Measurements from ENCODE around the gene EXOC3L1. TPM values are rescaled to one million over a fixed set of nuclear protein-coding genes. Genes with fewer than 3 reads are reported as not detected.

The EXOC3L1 gene
- total RNA-seq, 2 experiments from 2014 or later, result not detected

DNA sequence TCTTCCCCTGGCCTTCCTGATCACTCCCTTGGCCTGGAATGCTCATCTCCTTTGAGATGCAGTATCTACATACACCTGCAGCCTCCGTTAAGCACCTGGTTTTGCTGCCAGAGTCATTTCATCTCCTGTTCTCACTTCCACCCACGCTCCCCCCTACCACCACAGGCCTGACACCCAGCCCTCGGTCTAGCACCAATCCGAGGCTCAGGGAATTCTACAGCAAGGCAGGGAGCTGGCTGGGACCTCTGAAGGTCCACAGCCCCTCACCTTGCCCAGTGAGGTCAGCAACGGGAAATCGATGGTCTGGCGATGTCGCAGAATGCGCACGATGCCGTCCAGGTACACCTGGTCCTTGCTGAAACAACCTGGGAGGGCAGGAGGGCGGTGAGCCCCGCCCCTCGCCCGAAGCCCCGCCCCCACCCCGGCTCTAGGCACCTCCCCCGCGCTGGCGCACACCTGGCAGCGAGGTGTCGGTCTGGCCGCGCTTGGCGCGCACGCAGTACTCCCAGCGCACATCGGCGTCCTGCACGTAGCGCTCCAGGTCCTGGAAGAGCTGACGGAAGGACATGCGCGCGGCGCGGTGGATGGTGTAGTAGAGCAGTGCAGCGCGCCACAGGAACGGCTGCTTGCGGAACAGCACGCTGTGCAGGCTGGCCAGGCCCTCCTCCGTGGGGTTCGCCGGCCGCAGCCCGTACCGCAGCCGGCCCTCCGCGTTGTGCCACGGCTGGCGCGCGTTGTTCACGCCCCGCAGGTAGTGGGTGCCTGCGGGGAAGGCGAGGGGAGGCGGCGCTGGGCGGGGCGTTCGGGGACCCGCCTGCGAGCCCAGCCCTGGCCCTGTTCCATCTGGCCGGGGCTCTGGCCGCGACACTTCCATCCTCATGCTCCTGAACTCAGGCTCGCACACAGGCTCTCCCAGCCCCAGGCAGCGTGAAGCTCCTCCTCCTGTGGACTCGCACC is 11.9 kb downstream of the EXOC3L1 start:
- DNase-seq (ENCODE audit: low spot score), result peak; percentile 53
- Histone ChIP-seq H4K20me1 (ENCODE audit: insufficient read depth, low read length) (no peaks in the 10 kb centered on the region), H2AFZ (ENCODE audit: low read length) (no peak overlapping the region), H3K27ac (ENCODE audit: low read depth, low read length, poor library complexity, severe bottlenecking) (no peak overlapping the region), H3K9me2 (ENCODE audit: insufficient read depth, low read length) (no peaks in the 10 kb centered on the region), H3K36me3 (ENCODE audit: insufficient read depth, low read length) (no peaks in the 10 kb centered on the region), H3K4me3 (ENCODE audit: low read depth, low read length, poor library complexity, severe bottlenecking) (peak overlapping the region; percentile 47), H3K4me2 (ENCODE audit: low read length) (peak overlapping the region; percentile 68), H3K79me2 (ENCODE audit: insufficient read depth, low read depth, low read length) (no peaks in the 10 kb centered on the region), H3K4me1 (ENCODE audit: insufficient read depth, low read length, poor library complexity, severe bottlenecking) (peaks cover 29% of the 10 kb centered on the region), H3K9me3 (ENCODE audit: low read length) (no peaks in the 10 kb centered on the region)
- intact Hi-C loops (cut with micrococcal nuclease; ENCODE audit: unreplicated experiment), result no loop called here
- TF ChIP-seq, protein P1, sequence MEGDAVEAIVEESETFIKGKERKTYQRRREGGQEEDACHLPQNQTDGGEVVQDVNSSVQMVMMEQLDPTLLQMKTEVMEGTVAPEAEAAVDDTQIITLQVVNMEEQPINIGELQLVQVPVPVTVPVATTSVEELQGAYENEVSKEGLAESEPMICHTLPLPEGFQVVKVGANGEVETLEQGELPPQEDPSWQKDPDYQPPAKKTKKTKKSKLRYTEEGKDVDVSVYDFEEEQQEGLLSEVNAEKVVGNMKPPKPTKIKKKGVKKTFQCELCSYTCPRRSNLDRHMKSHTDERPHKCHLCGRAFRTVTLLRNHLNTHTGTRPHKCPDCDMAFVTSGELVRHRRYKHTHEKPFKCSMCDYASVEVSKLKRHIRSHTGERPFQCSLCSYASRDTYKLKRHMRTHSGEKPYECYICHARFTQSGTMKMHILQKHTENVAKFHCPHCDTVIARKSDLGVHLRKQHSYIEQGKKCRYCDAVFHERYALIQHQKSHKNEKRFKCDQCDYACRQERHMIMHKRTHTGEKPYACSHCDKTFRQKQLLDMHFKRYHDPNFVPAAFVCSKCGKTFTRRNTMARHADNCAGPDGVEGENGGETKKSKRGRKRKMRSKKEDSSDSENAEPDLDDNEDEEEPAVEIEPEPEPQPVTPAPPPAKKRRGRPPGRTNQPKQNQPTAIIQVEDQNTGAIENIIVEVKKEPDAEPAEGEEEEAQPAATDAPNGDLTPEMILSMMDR (conservative IDR thresholded peaks at IDR 0.05; ENCODE audit: low read length), result no peak
- no peak for TF ChIP-seq EZH2phosphoT487 (IDR thresholded peaks at IDR 0.05; ENCODE audit: borderline replicate concordance, low read depth, low read length)
- ChIA-PET CTCF (ENCODE audit: unreplicated experiment) (no interaction called here), POLR2A (interaction anchor here (0.6 kb wide), 1 partner anchor 221 kb away, joined by 5 read pairs; no protein-coding TSS in a partner anchor)
- no TSS peak for BruUV-seq (replicated peaks)

DNA sequence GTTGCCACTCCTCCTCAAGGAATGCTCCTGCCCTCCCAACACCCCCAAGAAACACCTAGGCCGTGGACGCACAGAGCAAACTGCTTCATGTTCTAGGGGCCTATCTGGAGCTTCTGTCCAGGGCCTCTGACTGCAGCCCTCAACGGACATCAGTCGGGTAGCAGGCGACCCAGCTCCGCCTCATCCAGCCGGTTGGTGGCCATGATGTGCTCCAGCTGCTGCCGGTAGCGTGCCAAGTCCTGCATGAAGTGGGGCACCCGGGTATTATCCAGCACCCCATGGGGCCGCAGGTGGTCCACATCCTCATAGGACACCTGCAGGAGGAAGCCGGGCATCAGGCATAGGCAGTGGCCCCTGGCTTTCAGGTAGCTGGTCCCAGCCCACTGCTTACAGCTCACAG is 13.3 kb downstream of the EXOC3L1 start:
- BruUV-seq (replicated peaks), result no TSS peak
- intact Hi-C loops (cut with micrococcal nuclease; ENCODE audit: unreplicated experiment), result no loop called here
- Histone ChIP-seq H3K79me2 (ENCODE audit: insufficient read depth, low read depth, low read length) (no peaks in the 10 kb centered on the region), H3K4me2 (ENCODE audit: low read length) (no peak overlapping the region), H3K9me3 (ENCODE audit: low read length) (no peaks in the 10 kb centered on the region), H3K9me2 (ENCODE audit: insufficient read depth, low read length) (no peaks in the 10 kb centered on the region), H3K36me3 (ENCODE audit: insufficient read depth, low read length) (no peaks in the 10 kb centered on the region), H4K20me1 (ENCODE audit: insufficient read depth, low read length) (no peaks in the 10 kb centered on the region), H3K4me3 (ENCODE audit: low read depth, low read length, poor library complexity, severe bottlenecking) (no peak overlapping the region), H2AFZ (ENCODE audit: low read length) (no peak overlapping the region), H3K4me1 (ENCODE audit: insufficient read depth, low read length, poor library complexity, severe bottlenecking) (peaks cover 21% of the 10 kb centered on the region), H3K27ac (ENCODE audit: low read depth, low read length, poor library complexity, severe bottlenecking) (no peak overlapping the region)
- ChIA-PET POLR2A (interaction anchor here (0.5 kb wide), 1 partner anchor 148 kb away, joined by 3 read pairs; no protein-coding TSS in a partner anchor), CTCF (ENCODE audit: unreplicated experiment) (interaction anchor here (0.6 kb wide), 2 partner anchors 8 to 264 kb away, joined by 3 read pairs; no protein-coding TSS in a partner anchor)
- TF ChIP-seq EZH2phosphoT487 (IDR thresholded peaks at IDR 0.05; ENCODE audit: borderline replicate concordance, low read depth, low read length), result no peak
- TF ChIP-seq, protein P1 (conservative IDR thresholded peaks at IDR 0.05; ENCODE audit: low read length), result no peak
- no peak for DNase-seq (ENCODE audit: low spot score)

All from OCI-LY7 (cell line).